Thyroid gland (tissue), 4 donors: Measurements from ENCODE around the gene CDH23.

Source experiments
- CTCF ChIP-seq, 6 experiments: fragments of 200-600 bp in 3 of 6; fragments of 450-650 bp in 3 of 6; sonication (generic) in 3 of 6; IDR thresholded peaks; one replicate each; pipeline ENCODE4 v1.5.1; 2016 to 2019; ENCODE audit warnings: antibody characterized with exemption in 6 of 6, mild to moderate bottlenecking in 2 of 6, inconsistent platforms in 1 of 6, moderate library complexity in 1 of 6
- POLR2A ChIP-seq, 2 donors: fragments of 450-650 bp; IDR thresholded peaks; one replicate each; pipeline ENCODE4 v1.6.1; 2017; ENCODE audit warnings: antibody characterized with exemption in 2 of 2, mild to moderate bottlenecking in 2 of 2, moderate library complexity in 1 of 2

- TF ChIP-seq CTCF (IDR thresholded peaks at IDR 0.05) (no peak), POLR2A (IDR thresholded peaks at IDR 0.05) (no peak)
Measured at GRCh38 chr10:71603754-71604153, 207.0 kb downstream of the CDH23 start.
